H9 (cell line): ENCODE measurements around the gene TAS1R1. TPM values are rescaled to one million over a fixed set of nuclear protein-coding genes. Genes with fewer than 3 reads are reported as not detected.

Experiments used
- DNase-seq: peaks from one replicate; pipeline ENCODE4 v3.0.0-alpha.2; 2017
- H2AFZ ChIP-seq: one replicate; pipeline ENCODE4 v1.6.1; 2013; ENCODE audit warnings: mild to moderate bottlenecking, low read length, control low read depth, moderate library complexity
- H2AK5ac ChIP-seq: 2 replicates; pipeline ENCODE4 v1.6.1; 2013; ENCODE audit warnings: low read length, control low read depth, mixed read lengths; ENCODE audit not compliant: insufficient read length
- H2BK120ac ChIP-seq: one replicate; pipeline ENCODE4 v1.6.1; 2013; ENCODE audit warnings: low read depth, mild to moderate bottlenecking, low read length, control low read depth, inconsistent platforms; ENCODE audit not compliant: poor library complexity, severe bottlenecking
- H2BK12ac ChIP-seq: 2 replicates; pipeline ENCODE4 v1.6.1; 2013; ENCODE audit warnings: low read length, control low read depth, mixed read lengths, low read depth; ENCODE audit not compliant: insufficient read length
- H2BK15ac ChIP-seq: 2 replicates; pipeline ENCODE4 v1.6.1; 2013; ENCODE audit warnings: low read depth, low read length, control low read depth
- H2BK20ac ChIP-seq: one replicate; pipeline ENCODE4 v1.6.1; 2013; ENCODE audit warnings: low read depth, mild to moderate bottlenecking, low read length, control low read depth, inconsistent platforms; ENCODE audit not compliant: poor library complexity, severe bottlenecking
- H2BK5ac ChIP-seq: 2 replicates; pipeline ENCODE4 v1.6.1; 2013; ENCODE audit warnings: low read length, control low read depth, mixed read lengths; ENCODE audit not compliant: insufficient read length
- H3K14ac ChIP-seq: 2 replicates; pipeline ENCODE4 v1.6.1; 2013; ENCODE audit warnings: low read length, control low read depth; ENCODE audit not compliant: insufficient read depth
- H3K18ac ChIP-seq: 2 replicates; pipeline ENCODE4 v1.6.1; 2013; ENCODE audit warnings: low read depth, mild to moderate bottlenecking, mixed read lengths, low read length, control low read depth; ENCODE audit not compliant: insufficient read length
- H3K23ac ChIP-seq: 2 replicates; pipeline ENCODE4 v1.6.1; 2013; ENCODE audit warnings: low read length, control low read depth, mixed read lengths, low read depth; ENCODE audit not compliant: insufficient read length
- H3K23me2 ChIP-seq: 2 replicates; pipeline ENCODE4 v1.6.1; 2013; ENCODE audit warnings: low read depth, mild to moderate bottlenecking, mixed read lengths, low read length, control low read depth; ENCODE audit not compliant: insufficient read length, poor library complexity, severe bottlenecking
- H3K27ac ChIP-seq: 2 replicates; pipeline ENCODE4 v1.5.1; 2013; ENCODE audit warnings: low read length, control low read depth, mixed read lengths, low read depth; ENCODE audit not compliant: insufficient read length
- H3K27me3 ChIP-seq: 2 replicates; pipeline ENCODE4 v1.6.1; 2013; ENCODE audit warnings: low read length, control low read depth, inconsistent platforms; ENCODE audit not compliant: insufficient read depth
- H3K4ac ChIP-seq: 2 replicates; pipeline ENCODE4 v1.6.1; 2013; ENCODE audit warnings: low read depth, mild to moderate bottlenecking, control low read depth, inconsistent platforms, low read length, moderate library complexity
- H3K4me1 ChIP-seq: 2 replicates; pipeline ENCODE4 v1.6.1; 2013; ENCODE audit warnings: low read length, control low read depth, inconsistent platforms; ENCODE audit not compliant: insufficient read depth
- H3K4me2 ChIP-seq: 2 replicates; pipeline ENCODE4 v1.6.1; 2013; ENCODE audit warnings: low read length, control low read depth, mixed read lengths; ENCODE audit not compliant: insufficient read length, insufficient read depth
- H3K56ac ChIP-seq: 2 replicates; pipeline ENCODE4 v1.6.1; 2013; ENCODE audit warnings: low read depth, mild to moderate bottlenecking, mixed read lengths, low read length, control low read depth; ENCODE audit not compliant: insufficient read length
- H3K79me1 ChIP-seq: 2 replicates; pipeline ENCODE4 v1.6.1; 2013; ENCODE audit warnings: low read depth, mild to moderate bottlenecking, moderate library complexity, low read length, control low read depth, inconsistent platforms; ENCODE audit not compliant: insufficient read depth, poor library complexity, severe bottlenecking
- H3K79me2 ChIP-seq: 2 replicates; pipeline ENCODE4 v1.6.1; 2013; ENCODE audit warnings: low read length, control low read depth, inconsistent platforms; ENCODE audit not compliant: insufficient read depth
- H3K9ac ChIP-seq: 2 replicates; pipeline ENCODE4 v1.6.1; 2013; ENCODE audit warnings: low read length, control low read depth, mixed read lengths; ENCODE audit not compliant: insufficient read length; ENCODE audit errors: extremely low read depth
- H3K9me3 ChIP-seq: one replicate; pipeline ENCODE4 v1.6.1; 2013; ENCODE audit warnings: low read depth, low read length, inconsistent platforms; ENCODE audit not compliant: control insufficient read depth
- H3T11ph ChIP-seq: one replicate; pipeline ENCODE4 v1.6.1; 2013; ENCODE audit warnings: mild to moderate bottlenecking, low read length, control low read depth, inconsistent platforms
- H4K20me1 ChIP-seq: one replicate; pipeline ENCODE4 v1.6.1; 2013; ENCODE audit not compliant: control insufficient read depth, insufficient read length, insufficient read depth
- H4K5ac ChIP-seq: 2 replicates; pipeline ENCODE4 v1.6.1; 2013; ENCODE audit warnings: low read depth, mild to moderate bottlenecking, mixed read lengths, low read length, control low read depth; ENCODE audit not compliant: insufficient read length
- H4K8ac ChIP-seq: replicated peaks from 2 replicates; pipeline ENCODE4 v1.6.1; 2013; ENCODE audit warnings: low read length, control low read depth, mixed read lengths, low read depth; ENCODE audit not compliant: insufficient read length
- H4K91ac ChIP-seq: 2 replicates; pipeline ENCODE4 v1.6.1; 2013; ENCODE audit warnings: low read depth, mild to moderate bottlenecking, moderate library complexity, mixed read lengths, low read length, control low read depth; ENCODE audit not compliant: insufficient read length
- H3K27ac Mint-ChIP-seq, 3 experiments: 2 replicates in 2 of 3; 3 replicates in 1 of 3; pipeline ENCODE4 v1.8.0; 2020 to 2021; ENCODE audit warnings: mixed read lengths in 3 of 3, mild to moderate bottlenecking in 1 of 3, moderate library complexity in 1 of 3
- H3K27me3 Mint-ChIP-seq: 2 replicates; pipeline ENCODE4 v1.8.0; 2021; ENCODE audit warnings: low read depth, mild to moderate bottlenecking, moderate library complexity, mixed read lengths
- H3K36me3 Mint-ChIP-seq, 3 experiments: 2 replicates in 2 of 3; 3 replicates in 1 of 3; pipeline ENCODE4 v1.8.0; 2020 to 2021; ENCODE audit warnings: low read depth in 3 of 3, mixed read lengths in 3 of 3; ENCODE audit not compliant: insufficient read depth in 1 of 3
- H3K4me1 Mint-ChIP-seq, 2 experiments: 2 replicates each; pipeline ENCODE4 v1.8.0; 2020; ENCODE audit warnings: mixed read lengths in 2 of 2
- H3K4me3 Mint-ChIP-seq, 2 experiments: 2 replicates in 1 of 2; 3 replicates in 1 of 2; pipeline ENCODE4 v1.8.0; 2020 to 2021; ENCODE audit warnings: mild to moderate bottlenecking in 2 of 2, mixed read lengths in 2 of 2, moderate library complexity in 1 of 2
- H3K9me3 Mint-ChIP-seq, 2 experiments: 2 replicates in 1 of 2; 3 replicates in 1 of 2; pipeline ENCODE4 v1.8.0; 2020; ENCODE audit warnings: mild to moderate bottlenecking in 2 of 2, mixed read lengths in 2 of 2, moderate library complexity in 1 of 2
- CTCF ChIP-seq: fragments of 200-600 bp; sonication (generic); conservative IDR thresholded peaks from 3 replicates; pipeline ENCODE4 v1.8.0; 2021; ENCODE audit warnings: antibody characterized with exemption, mild to moderate bottlenecking
- WGBS: extraction: QIAGEN DNeasy Blood & Tissue Kit; methylation state at CpG from one replicate; pipeline ENCODE4 v1.1.7; 2013; ENCODE audit warnings: missing lambda C conversion rate, low lambda C conversion rate, mixed read lengths; ENCODE audit not compliant: insufficient read length; ENCODE audit errors: extremely low coverage; 5-methylcytosine and 5-hydroxymethylcytosine counted together
- total RNA-seq: library from RNA; stranded (reverse); gene quantifications from 2 replicates; pipeline ENCODE4 v1.2.1, GENCODE V29; 2021

TAS1R1 gene
- total RNA-seq, 1 experiment from 2014 or later: not detected

- no peak overlapping the region for H3T11ph ChIP-seq
- no CpG with 5 or more reads among the region's 10 CpGs for WGBS
- H3K18ac ChIP-seq: no peak overlapping the region
- no peaks in the 10 kb centered on the region for H3K27me3 Mint-ChIP-seq
- no peak overlapping the region for H2BK20ac ChIP-seq
- no peak overlapping the region for H4K8ac ChIP-seq
- H2AFZ ChIP-seq: no peak overlapping the region
- H3K4me1 Mint-ChIP-seq: peaks cover 15 to 18% of the 10 kb centered on the region in 2 experiments
- H3K56ac ChIP-seq: no peak overlapping the region
- H2BK15ac ChIP-seq: no peak overlapping the region
- no peak overlapping the region for H4K91ac ChIP-seq
- H3K23ac ChIP-seq: no peak overlapping the region
- no peak overlapping the region for H3K27ac ChIP-seq
- no peak overlapping the region for H3K4ac ChIP-seq
- H2BK5ac ChIP-seq: no peak overlapping the region
- no peak for DNase-seq
- no peak overlapping the region for H3K4me2 ChIP-seq
- H2BK120ac ChIP-seq: no peak overlapping the region
- H3K14ac ChIP-seq: no peak overlapping the region
- no peak overlapping the region for H2BK12ac ChIP-seq
- no peak for TF ChIP-seq CTCF
- peak overlapping the region; percentile 57 to 92; a peak in 2 of 5 replicates for H3K4me3 Mint-ChIP-seq
- no peaks in the 10 kb centered on the region for H4K20me1 ChIP-seq
- no peaks in the 10 kb centered on the region; the same call in 1 of the 2 replicates for H3K4me1 ChIP-seq
- peaks cover 4% of the 10 kb centered on the region for H3K79me1 ChIP-seq
- no peak overlapping the region for H3K9ac ChIP-seq
- H3K23me2 ChIP-seq: peaks cover 7% of the 10 kb centered on the region
- H3K27ac Mint-ChIP-seq: peak overlapping the region in 1 of 3 experiments; percentile 34; a peak in 1 of 7 replicates
- H3K27me3 ChIP-seq: no peaks in the 10 kb centered on the region
- no peak overlapping the region for H4K5ac ChIP-seq
- no peaks in the 10 kb centered on the region for H3K9me3 ChIP-seq
- H3K79me2 ChIP-seq: no peaks in the 10 kb centered on the region
- H3K36me3 Mint-ChIP-seq: peaks cover 0 to 14% (median 2%) of the 10 kb centered on the region in 3 experiments; a peak in 4 of 7 replicates
- H2AK5ac ChIP-seq: no peak overlapping the region
- no peaks in the 10 kb centered on the region; a peak in 1 of 5 replicates for H3K9me3 Mint-ChIP-seq
Observed at GRCh38 chr1:6581561-6582305, 26.6 kb downstream of the TAS1R1 start.
